GM12878 (cell line): ENCODE data around the gene FIBCD1. TPM values are rescaled to one million over a fixed set of nuclear protein-coding genes. Genes with fewer than 3 reads are reported as not detected.

Source experiments
- ATAC-seq: fragments of 200-7000 bp; cut with Tn5 transposase; 3 replicates; pipeline ENCODE4 v1.9.1; 2020; ENCODE audit warnings: mild to moderate bottlenecking, moderate library complexity
- BruUV-seq: library from RNA; stranded (reverse); fragments of 400-500 nt; replicated peaks from 2 replicates; lab custom pipeline; 2021; lab: Mats Ljungman, UMichigan
- CTCF ChIA-PET: fragments of 300-600 bp; sonication (Branson Sonifier 250); formaldehyde crosslinking; extraction: SDS; loops from one replicate; lab custom pipeline; 2021; ENCODE audit warnings: inconsistent platforms; lab: Yijun Ruan, JAX
- POLR2A ChIA-PET: fragments of 350-600 bp; formaldehyde crosslinking; extraction: SDS; loops from one replicate; lab custom pipeline; 2021; ENCODE audit warnings: inconsistent platforms; lab: Charles Lee
- RAD21 ChIA-PET: fragments of 300-600 bp; sonication (Branson Sonifier 250); formaldehyde crosslinking; loops from one replicate; lab custom pipeline; 2023; ENCODE audit warnings: antibody characterized with exemption; ENCODE audit not compliant: unreplicated experiment; lab: Charles Lee
- SMC1A ChIA-PET: fragments of 300-600 bp; sonication (Branson Sonifier 250); formaldehyde crosslinking; loops from one replicate; lab custom pipeline; 2023; ENCODE audit not compliant: unreplicated experiment, uncharacterized antibody; lab: Charles Lee
- DNase-seq: peaks from one replicate; pipeline ENCODE4 v3.0.0-alpha.2; 2011; ENCODE audit warnings: low read depth, low spot score
- FAIRE-seq: peaks from 3 replicates; lab custom pipeline; 2011; peaks lifted over from hg19 to GRCh38; lab: Jason Lieb, UNC
- H2AFZ ChIP-seq: 2 replicates; pipeline ENCODE4 v1.6.0; 2011; ENCODE audit warnings: low read depth, low read length, control low read depth; ENCODE audit not compliant: control insufficient read depth
- H3K27ac ChIP-seq: 2 replicates; pipeline ENCODE4 v1.5.1; 2011; ENCODE audit warnings: control low read depth; ENCODE audit not compliant: control insufficient read depth, insufficient read depth
- H3K27me3 ChIP-seq, 2 experiments: replicated peaks in 1 of 2; 2 replicates each; pipeline versions ENCODE4 v1.6.0 to v1.6.1; 2011; ENCODE audit warnings: low read length in 1 of 2; ENCODE audit not compliant: control insufficient read depth in 2 of 2, insufficient read depth in 2 of 2
- H3K36me3 ChIP-seq, 2 experiments: 2 replicates each; pipeline ENCODE4 v1.5.1; 2011; ENCODE audit warnings: low read length in 1 of 2; ENCODE audit not compliant: control insufficient read depth in 2 of 2, insufficient read depth in 2 of 2
- H3K4me1 ChIP-seq: 2 replicates; pipeline ENCODE4 v1.6.1; 2011; ENCODE audit warnings: mild to moderate bottlenecking, low read length, moderate library complexity, mixed read lengths; ENCODE audit not compliant: control insufficient read depth, insufficient read depth
- H3K4me2 ChIP-seq: 2 replicates; pipeline ENCODE4 v1.6.0; 2011; ENCODE audit warnings: control low read depth; ENCODE audit not compliant: control insufficient read depth, insufficient read depth
- H3K4me3 ChIP-seq: fragments of 200-600 bp; sonication (generic); 2 replicates; pipeline ENCODE4 v1.5.1; 2016
- H3K79me2 ChIP-seq: 2 replicates; pipeline ENCODE4 v1.6.0; 2011; ENCODE audit warnings: low read length; ENCODE audit not compliant: control insufficient read depth, insufficient read depth
- H3K9ac ChIP-seq: 2 replicates; pipeline ENCODE4 v1.8.0; 2011; ENCODE audit warnings: low read length, control low read depth, mixed read lengths; ENCODE audit not compliant: control insufficient read depth, insufficient read depth
- H3K9me3 ChIP-seq: replicated peaks from 3 replicates; pipeline ENCODE4 v1.5.1; 2011; ENCODE audit warnings: mild to moderate bottlenecking, low read length; ENCODE audit not compliant: control insufficient read depth, insufficient read depth
- H4K20me1 ChIP-seq: 2 replicates; pipeline ENCODE4 v1.6.0; 2011; ENCODE audit not compliant: control insufficient read depth, insufficient read depth
- CUX1 ChIP-seq: IDR thresholded peaks from 2 replicates; pipeline ENCODE4 v1.6.1; 2012; ENCODE audit warnings: improper control_type of control experiment, low read depth, low read length; ENCODE audit not compliant: insufficient replicate concordance
- FOXK2 ChIP-seq: fragments of 450-650 bp; IDR thresholded peaks from 2 replicates; pipeline ENCODE4 v1.6.1; 2017; ENCODE audit warnings: mild to moderate bottlenecking, moderate library complexity
- IRF4 ChIP-seq: IDR thresholded peaks from 2 replicates; pipeline ENCODE4 v1.6.1; 2011; ENCODE audit warnings: low read depth, low read length
- MYB ChIP-seq: fragments of 150-350 bp; IDR thresholded peaks from 2 replicates; pipeline ENCODE4 v1.6.1; 2014; ENCODE audit warnings: mild to moderate bottlenecking, low read depth, low read length, borderline replicate concordance
- REST ChIP-seq: IDR thresholded peaks from 2 replicates; pipeline ENCODE4 v1.6.1; 2012; ENCODE audit warnings: mild to moderate bottlenecking, low read depth, low read length
- YY1 ChIP-seq: IDR thresholded peaks from 2 replicates; pipeline ENCODE4 v1.6.1; 2011; ENCODE audit warnings: low read depth, mild to moderate bottlenecking, low read length
- WGBS: methylation state at CpG from one replicate; pipeline ENCODE4 v1.1.6; 2016; ENCODE audit warnings: low lambda C conversion rate; ENCODE audit not compliant: insufficient replicate concordance, insufficient coverage; ENCODE audit errors: missing lambda C conversion rate; 5-methylcytosine and 5-hydroxymethylcytosine counted together
- in situ Hi-C: fragments of 300-500 bp; cut with MboI; formaldehyde crosslinking; loops from 9 replicates; pipeline ENCODE4 v1.14.3; 2018; ENCODE audit warnings: mixed read lengths
- intact Hi-C: fragments of 100-400 bp; cut with micrococcal nuclease; formaldehyde crosslinking; loops from one replicate; pipeline ENCODE4 v1.14.2; 2022; ENCODE audit not compliant: unreplicated experiment
- polyA plus RNA-seq, 11 experiments: library from polyadenylated mRNA; depleted of rRNA in 4 of 11; unstranded in 6 of 11; stranded (reverse) in 5 of 11; fragments of >200 nt; fragmentation: Nextera tagmentation in 4 of 11; fragmentation: Illumina TruSeq in 1 of 11; extraction: Ambion mirVana in 4 of 11; extraction: Trizol in 1 of 11; gene quantifications; 1 replicate in 1 of 11; 2 replicates in 10 of 11; pipeline versions ENCODE4 v1.2.1 to v1.2.3, GENCODE V29; 2011 to 2016; ENCODE audit warnings: inconsistent platforms in 2 of 11, missing spikeins in 2 of 11, low read depth in 1 of 11
- total RNA-seq, 4 experiments: library from RNA; depleted of rRNA in 3 of 4; stranded (reverse); fragments of >200 nt in 3 of 4; fragmentation: Illumina TruSeq in 1 of 4; extraction: Trizol in 1 of 4; gene quantifications; 2 replicates each; pipeline versions ENCODE4 v1.2.1 to v1.2.3, GENCODE V29; 2013 to 2021

The FIBCD1 gene
- total and polyA plus RNA-seq, 10 of the 15 experiments (the other 5 are each of a cell fraction or from before 2014, with no cell fraction given), result 0.04 to 0.95 (median 0.25) TPM; not detected in 6

GRCh38 chr9:130901498-130902203 is 37.4 kb downstream of the FIBCD1 start:
- Histone ChIP-seq H3K9me3 (no peaks in the 10 kb centered on the region), H3K4me2 (no peak overlapping the region), H3K36me3 (no peaks in the 10 kb centered on the region), H3K79me2 (no peaks in the 10 kb centered on the region), H3K27ac (no peak overlapping the region), H3K4me1 (no peaks in the 10 kb centered on the region), H4K20me1 (no peaks in the 10 kb centered on the region), H2AFZ (no peak overlapping the region), H3K4me3 (no peak overlapping the region), H3K9ac (no peak overlapping the region), H3K27me3 (no peaks in the 10 kb centered on the region; a peak in 2 of 4 replicates)
- intact Hi-C loops, result no loop called here
- RAD21 ChIA-PET, result no interaction called here
- no peak for ATAC-seq
- SMC1A ChIA-PET, result no interaction called here
- WGBS, result 44% methylated on average over 16 of the region's 17 CpGs
- in situ Hi-C loops, result no loop called here
- POLR2A ChIA-PET, result no interaction called here
- CTCF ChIA-PET, result no interaction called here
- no TSS peak for BruUV-seq
- no peak for TF ChIP-seq IRF4
- TF ChIP-seq CUX1, result no peak
- TF ChIP-seq YY1, result no peak
- no peak for TF ChIP-seq REST
- TF ChIP-seq MYB, result no peak
- no peak for TF ChIP-seq FOXK2
- no peak for DNase-seq
- FAIRE-seq, result no peak
